Epithelial cell of esophagus (primary cell): ENCODE measurements around the gene MINK1.
A peak's percentile ranks its signal among the peaks of the same experiment; 100 is the strongest.

Experiments
- DNase-seq: peaks from one replicate; pipeline ENCODE4 v3.0.0; 2010; ENCODE audit warnings: low read depth
- H3K4me3 ChIP-seq: 2 replicates; pipeline ENCODE4 v1.5.1; 2011; ENCODE audit warnings: mild to moderate bottlenecking, low read length, control low read depth
- TF ChIP-seq, protein P1 (sequence below): IDR thresholded peaks from 2 replicates; pipeline ENCODE4 v1.5.1; 2011; ENCODE audit warnings: low read depth, mild to moderate bottlenecking, low read length, control low read depth, inconsistent platforms; ENCODE audit not compliant: insufficient read depth; ENCODE audit errors: missing control alignments

MINK1 gene

DNA sequence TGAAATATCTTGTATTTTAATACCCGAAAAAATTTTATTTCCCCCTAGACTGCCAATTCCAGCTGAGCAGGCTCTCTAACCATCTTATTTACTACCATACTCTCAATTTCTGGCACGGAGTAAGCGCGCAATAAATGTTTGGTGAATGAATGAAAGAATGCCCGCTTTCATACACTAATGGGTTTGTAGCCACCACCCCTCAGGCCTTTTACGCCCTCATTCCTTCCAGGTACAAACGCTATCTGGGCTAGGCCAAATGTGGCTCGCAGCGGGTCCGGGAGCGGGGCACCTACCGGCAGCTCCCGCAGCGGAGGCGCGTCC lies 26.7 kb upstream of the MINK1 start:
- H3K4me3 ChIP-seq: peak overlapping the region; percentile 61
- TF ChIP-seq, protein P1, sequence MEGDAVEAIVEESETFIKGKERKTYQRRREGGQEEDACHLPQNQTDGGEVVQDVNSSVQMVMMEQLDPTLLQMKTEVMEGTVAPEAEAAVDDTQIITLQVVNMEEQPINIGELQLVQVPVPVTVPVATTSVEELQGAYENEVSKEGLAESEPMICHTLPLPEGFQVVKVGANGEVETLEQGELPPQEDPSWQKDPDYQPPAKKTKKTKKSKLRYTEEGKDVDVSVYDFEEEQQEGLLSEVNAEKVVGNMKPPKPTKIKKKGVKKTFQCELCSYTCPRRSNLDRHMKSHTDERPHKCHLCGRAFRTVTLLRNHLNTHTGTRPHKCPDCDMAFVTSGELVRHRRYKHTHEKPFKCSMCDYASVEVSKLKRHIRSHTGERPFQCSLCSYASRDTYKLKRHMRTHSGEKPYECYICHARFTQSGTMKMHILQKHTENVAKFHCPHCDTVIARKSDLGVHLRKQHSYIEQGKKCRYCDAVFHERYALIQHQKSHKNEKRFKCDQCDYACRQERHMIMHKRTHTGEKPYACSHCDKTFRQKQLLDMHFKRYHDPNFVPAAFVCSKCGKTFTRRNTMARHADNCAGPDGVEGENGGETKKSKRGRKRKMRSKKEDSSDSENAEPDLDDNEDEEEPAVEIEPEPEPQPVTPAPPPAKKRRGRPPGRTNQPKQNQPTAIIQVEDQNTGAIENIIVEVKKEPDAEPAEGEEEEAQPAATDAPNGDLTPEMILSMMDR: no peak
- DNase-seq: no peak

- peak within 1 kb of the TSS; percentile 61 for H3K4me3 ChIP-seq
- TF ChIP-seq, protein P1: no peak
- DNase-seq: peak; percentile 88
Observed at GRCh38 chr17:4806777-4807604, 26.1 kb upstream of the MINK1 start, which contains the start of gene PLD2. Gene PLD2, plus strand, starts transcription at chr17:4807152. Its CDS starts 621 bp downstream, at chr17:4807773.

DNA sequence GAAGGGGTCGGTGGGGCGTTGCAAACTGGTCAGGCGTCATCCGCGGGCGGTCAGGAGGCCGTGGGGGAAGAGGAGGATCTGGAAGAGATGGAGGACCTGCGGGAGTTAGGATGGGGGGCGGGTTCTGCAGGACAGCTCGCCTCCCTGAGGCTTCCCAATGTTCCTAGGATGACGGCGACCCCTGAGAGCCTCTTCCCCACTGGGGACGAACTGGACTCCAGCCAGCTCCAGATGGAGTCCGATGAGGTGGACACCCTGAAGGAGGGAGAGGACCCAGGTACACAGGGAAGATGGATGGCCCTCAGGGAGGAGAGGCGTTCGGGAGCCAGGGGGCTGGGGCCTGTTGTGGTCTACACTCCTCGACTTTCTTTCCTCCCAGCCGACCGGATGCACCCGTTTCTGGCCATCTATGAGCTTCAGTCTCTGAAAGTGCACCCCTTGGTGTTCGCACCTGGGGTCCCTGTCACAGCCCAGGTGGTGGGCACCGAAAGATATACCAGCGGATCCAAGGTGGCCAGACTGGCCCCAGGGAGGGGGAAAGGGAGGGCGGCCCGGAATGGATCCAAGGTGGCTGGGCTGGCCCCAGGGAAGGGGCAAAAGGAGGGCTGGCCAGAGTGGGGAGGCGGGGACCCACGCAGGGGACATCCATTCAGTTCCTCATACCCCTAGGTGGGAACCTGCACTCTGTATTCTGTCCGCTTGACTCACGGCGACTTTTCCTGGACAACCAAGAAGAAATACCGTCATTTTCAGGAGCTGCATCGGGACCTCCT lies 25.3 kb upstream of the MINK1 start:
- TF ChIP-seq, protein P1: no peak
- no peak for DNase-seq
- H3K4me3 ChIP-seq: peak overlapping the region; percentile 61

- peak overlapping the region; percentile 61 for H3K4me3 ChIP-seq
- TF ChIP-seq, protein P1: no peak
- no peak for DNase-seq
Observed at GRCh38 chr17:4808378-4808767, 24.8 kb upstream of the MINK1 start.

DNA sequence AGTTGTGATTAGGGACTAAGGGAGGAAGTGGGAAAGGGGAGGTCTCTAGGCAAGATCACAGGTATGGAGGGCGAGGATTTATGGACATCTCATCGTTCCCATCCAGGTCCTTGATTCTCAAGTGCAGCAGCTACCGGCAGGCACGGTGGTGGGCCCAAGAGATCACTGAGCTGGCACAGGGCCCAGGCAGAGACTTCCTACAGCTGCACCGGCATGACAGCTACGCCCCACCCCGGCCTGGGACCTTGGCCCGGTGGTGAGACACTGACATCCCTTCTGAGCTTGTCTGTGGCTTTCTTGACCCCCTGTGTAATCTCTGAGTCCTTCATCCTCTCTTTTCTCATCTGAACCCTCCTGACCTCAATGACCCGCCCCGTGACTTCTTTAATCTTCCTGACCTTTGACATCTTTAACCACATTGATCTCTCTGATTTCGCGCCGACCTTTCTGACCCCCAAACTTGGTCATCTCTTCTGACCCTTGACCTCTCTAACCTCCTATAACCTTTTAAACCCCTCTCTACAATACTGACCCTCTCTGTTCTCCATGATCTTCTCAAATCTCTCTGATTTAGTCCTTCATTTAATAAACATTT lies 22.3 kb upstream of the MINK1 start:
- TF ChIP-seq, protein P1: no peak
- DNase-seq: no peak
- H3K4me3 ChIP-seq: no peak overlapping the region

- TF ChIP-seq, protein P1: no peak
- no peak overlapping the region for H3K4me3 ChIP-seq
- peak; percentile 36 for DNase-seq
Observed at GRCh38 chr17:4811471-4811870, 21.7 kb upstream of the MINK1 start.
